ENCODE data around the gene HSPBP1.

- TF ChIP-seq EP300 (IDR thresholded peaks at IDR 0.05) (no peak), CTCF (IDR thresholded peaks at IDR 0.05) (no peak), POLR2A (IDR thresholded peaks at IDR 0.05) (no peak)
Observed at GRCh38 chr19:55266404-55266803, 13.5 kb downstream of the HSPBP1 start.
